H1 (cell line): ENCODE results near the gene TMEM238.
"Not testable (repeated sequence)": the region's sequence is repeated elsewhere in the genome, so short reads cannot be mapped to it uniquely, and the experiment has no call there.

Experiments
- BRCA1 ChIP-seq: IDR thresholded peaks from 2 replicates; pipeline ENCODE4 v1.6.1; 2012; ENCODE audit warnings: low read depth, low read length, improper control_type of control experiment
- CHD1 ChIP-seq: IDR thresholded peaks from 2 replicates; pipeline ENCODE4 v1.6.1; 2012; ENCODE audit warnings: low read depth, low read length, improper control_type of control experiment
- EP300 ChIP-seq, 2 experiments: IDR thresholded peaks; 1 replicate in 1 of 2; 2 replicates in 1 of 2; pipeline ENCODE4 v1.6.1; 2011 to 2012; ENCODE audit warnings: low read depth in 2 of 2, low read length in 2 of 2, mild to moderate bottlenecking in 2 of 2, borderline replicate concordance in 1 of 2, inconsistent platforms in 1 of 2, moderate library complexity in 1 of 2
- GABPA ChIP-seq: IDR thresholded peaks from 2 replicates; pipeline ENCODE4 v1.6.1; 2011; ENCODE audit warnings: mild to moderate bottlenecking, low read length, moderate library complexity, borderline replicate concordance; ENCODE audit not compliant: insufficient read depth
- POLR2A ChIP-seq, 2 experiments: IDR thresholded peaks; 1 replicate in 1 of 2; 2 replicates in 1 of 2; pipeline ENCODE4 v1.6.1; 2011; ENCODE audit warnings: low read depth in 2 of 2, low read length in 2 of 2, mild to moderate bottlenecking in 2 of 2; ENCODE audit errors: control extremely low read depth in 1 of 2
- RXRA ChIP-seq: IDR thresholded peaks from 2 replicates; pipeline ENCODE4 v1.6.1; 2011; ENCODE audit warnings: low read depth, mild to moderate bottlenecking, low read length, moderate library complexity; ENCODE audit not compliant: insufficient read depth
- SIRT6 ChIP-seq: IDR thresholded peaks from one replicate; pipeline ENCODE4 v1.7.1; 2012; ENCODE audit warnings: low read length, inconsistent platforms
- TAF1 ChIP-seq: IDR thresholded peaks from 2 replicates; pipeline ENCODE4 v1.6.1; 2011; ENCODE audit warnings: mild to moderate bottlenecking, low read depth, low read length
- TF ChIP-seq, protein P1 (sequence below), 3 experiments: IDR thresholded peaks; 1 replicate in 2 of 3; 2 replicates in 1 of 3; pipeline versions ENCODE4 v1.5.1 to v1.6.1; 2011; ENCODE audit warnings: low read length in 3 of 3, mild to moderate bottlenecking in 3 of 3, inconsistent platforms in 2 of 3, low read depth in 1 of 3, moderate library complexity in 1 of 3; ENCODE audit not compliant: insufficient read depth in 1 of 3; ENCODE audit errors: control extremely low read depth in 1 of 3

DNA sequence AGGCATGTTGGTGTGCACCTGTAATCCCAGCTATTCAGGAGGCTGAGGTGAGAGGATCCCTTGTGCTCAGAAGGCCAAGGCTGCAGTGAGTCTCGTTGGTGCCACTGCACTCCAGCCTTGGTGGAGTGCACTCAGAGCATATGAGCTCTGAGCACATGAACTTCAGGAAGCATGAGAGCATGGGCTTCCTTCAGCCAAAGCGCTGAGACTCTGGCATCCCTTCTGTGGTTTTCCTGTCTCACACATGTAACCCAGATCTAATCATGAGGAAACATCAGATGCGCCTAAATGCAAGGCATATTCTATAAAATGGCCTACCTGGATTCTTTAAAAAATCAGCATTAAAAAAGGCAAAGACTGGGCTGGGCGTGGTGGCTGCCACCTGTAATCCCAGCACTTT, 37.2 kb upstream of the TMEM238 start:
- TF ChIP-seq GABPA; CHD1; EP300 (IDR thresholded peaks at IDR 0.05; ENCODE audit: borderline replicate concordance in 1 of 2, low read depth in 2 of 2, low read length in 2 of 2); SIRT6; POLR2A (IDR thresholded peaks at IDR 0.05; ENCODE audit: control extremely low read depth in 1 of 2, low read depth in 2 of 2, low read length in 2 of 2); RXRA; TAF1; BRCA1: not testable (repeated sequence)
- TF ChIP-seq, protein P1, sequence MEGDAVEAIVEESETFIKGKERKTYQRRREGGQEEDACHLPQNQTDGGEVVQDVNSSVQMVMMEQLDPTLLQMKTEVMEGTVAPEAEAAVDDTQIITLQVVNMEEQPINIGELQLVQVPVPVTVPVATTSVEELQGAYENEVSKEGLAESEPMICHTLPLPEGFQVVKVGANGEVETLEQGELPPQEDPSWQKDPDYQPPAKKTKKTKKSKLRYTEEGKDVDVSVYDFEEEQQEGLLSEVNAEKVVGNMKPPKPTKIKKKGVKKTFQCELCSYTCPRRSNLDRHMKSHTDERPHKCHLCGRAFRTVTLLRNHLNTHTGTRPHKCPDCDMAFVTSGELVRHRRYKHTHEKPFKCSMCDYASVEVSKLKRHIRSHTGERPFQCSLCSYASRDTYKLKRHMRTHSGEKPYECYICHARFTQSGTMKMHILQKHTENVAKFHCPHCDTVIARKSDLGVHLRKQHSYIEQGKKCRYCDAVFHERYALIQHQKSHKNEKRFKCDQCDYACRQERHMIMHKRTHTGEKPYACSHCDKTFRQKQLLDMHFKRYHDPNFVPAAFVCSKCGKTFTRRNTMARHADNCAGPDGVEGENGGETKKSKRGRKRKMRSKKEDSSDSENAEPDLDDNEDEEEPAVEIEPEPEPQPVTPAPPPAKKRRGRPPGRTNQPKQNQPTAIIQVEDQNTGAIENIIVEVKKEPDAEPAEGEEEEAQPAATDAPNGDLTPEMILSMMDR (IDR thresholded peaks at IDR 0.05; ENCODE audit: control extremely low read depth in 1 of 3, insufficient read depth in 1 of 3, low read depth in 1 of 3, low read length in 3 of 3): not testable (repeated sequence)
